Middle frontal gyrus (tissue), 1 donor: ENCODE data around the gene AGER.
"Not testable (repeated sequence)": the region's sequence is repeated elsewhere in the genome, so short reads cannot be mapped to it uniquely, and the experiment has no call there.

Experiments
- DNase-seq: peaks from one replicate; pipeline ENCODE4 v3.0.0-alpha.2; 2015; ENCODE audit warnings: low spot score; ENCODE audit errors: extremely low spot score

AGER gene

DNA sequence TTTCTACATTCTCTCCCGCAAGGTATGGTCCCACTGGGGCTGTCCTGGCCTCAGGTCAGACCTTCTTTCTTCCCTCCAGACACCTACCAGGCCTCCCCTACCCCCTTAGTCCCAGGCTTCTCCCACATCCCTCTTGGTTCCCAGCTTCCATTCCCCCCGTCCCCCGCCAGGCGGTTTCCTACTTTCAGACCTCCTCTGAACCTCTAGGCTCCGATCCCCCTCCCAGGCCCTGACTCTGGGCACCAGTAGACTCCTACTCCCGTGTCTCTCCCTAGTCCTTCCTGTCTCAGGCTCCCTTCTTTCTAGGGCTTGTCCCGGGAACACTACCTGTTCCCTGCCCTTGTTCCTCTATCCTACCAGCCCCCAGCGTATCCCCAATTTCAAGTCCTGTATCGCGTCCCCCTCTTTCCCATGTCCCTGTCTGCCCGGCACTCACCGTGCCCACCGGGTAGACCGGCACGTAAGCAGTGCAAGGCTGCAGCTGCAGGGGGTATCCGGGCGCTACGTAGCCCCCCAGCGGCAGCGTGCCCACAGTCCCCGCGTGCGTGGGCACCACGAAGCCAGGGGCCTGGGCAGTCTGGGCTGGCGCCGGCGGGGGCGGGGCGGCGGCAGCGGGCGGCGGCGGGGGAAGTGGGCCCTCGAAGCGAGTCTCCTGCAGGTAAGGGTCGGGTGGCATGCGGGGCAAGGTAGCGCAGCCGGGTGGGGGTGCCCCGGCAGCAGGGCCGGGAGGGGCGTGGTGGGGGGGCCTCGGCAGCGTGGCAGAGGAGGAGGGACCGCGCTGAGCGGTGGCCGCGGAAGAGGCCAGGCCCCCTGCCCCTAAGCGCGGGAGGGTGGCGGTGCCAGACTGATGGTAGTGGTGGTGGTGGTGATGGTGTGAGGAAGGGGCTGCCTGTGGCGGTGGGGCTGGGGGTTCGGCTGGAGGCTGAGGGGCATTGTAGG, 33.9 kb downstream of the AGER start:
- no peak for DNase-seq

DNA sequence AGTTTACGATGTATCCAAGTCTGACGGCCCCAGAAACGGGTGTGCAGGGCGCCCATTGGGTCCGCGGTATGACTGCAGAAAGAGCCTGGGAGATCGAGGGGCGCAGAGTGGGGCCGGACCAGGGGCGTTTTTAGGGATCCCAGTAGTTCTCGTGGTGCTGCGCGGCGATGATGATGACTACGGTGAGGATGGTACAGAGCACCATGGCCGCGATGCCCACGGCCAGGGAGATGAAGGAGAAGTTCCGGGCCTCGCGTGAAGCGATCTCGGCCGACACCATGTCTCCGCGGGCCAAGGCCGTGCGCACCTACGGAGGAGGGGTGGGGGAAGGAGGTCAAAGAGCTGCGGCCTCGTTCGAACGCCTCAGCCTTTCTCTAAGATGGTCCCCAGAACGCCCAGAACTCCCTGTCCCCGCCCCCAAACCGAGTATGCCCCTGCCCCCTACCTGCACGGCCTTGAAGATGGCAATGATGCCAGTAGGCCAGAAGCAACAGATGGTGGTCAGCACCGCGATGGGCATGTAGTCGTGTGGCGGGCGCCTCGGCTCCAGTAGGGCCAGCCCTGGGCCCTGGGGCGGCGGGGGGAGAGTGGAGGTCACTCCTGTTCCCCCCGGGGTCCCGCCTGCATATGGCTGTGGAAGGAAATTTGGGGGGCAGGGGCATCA, 34.8 kb downstream of the AGER start:
- DNase-seq, result no peak

DNA sequence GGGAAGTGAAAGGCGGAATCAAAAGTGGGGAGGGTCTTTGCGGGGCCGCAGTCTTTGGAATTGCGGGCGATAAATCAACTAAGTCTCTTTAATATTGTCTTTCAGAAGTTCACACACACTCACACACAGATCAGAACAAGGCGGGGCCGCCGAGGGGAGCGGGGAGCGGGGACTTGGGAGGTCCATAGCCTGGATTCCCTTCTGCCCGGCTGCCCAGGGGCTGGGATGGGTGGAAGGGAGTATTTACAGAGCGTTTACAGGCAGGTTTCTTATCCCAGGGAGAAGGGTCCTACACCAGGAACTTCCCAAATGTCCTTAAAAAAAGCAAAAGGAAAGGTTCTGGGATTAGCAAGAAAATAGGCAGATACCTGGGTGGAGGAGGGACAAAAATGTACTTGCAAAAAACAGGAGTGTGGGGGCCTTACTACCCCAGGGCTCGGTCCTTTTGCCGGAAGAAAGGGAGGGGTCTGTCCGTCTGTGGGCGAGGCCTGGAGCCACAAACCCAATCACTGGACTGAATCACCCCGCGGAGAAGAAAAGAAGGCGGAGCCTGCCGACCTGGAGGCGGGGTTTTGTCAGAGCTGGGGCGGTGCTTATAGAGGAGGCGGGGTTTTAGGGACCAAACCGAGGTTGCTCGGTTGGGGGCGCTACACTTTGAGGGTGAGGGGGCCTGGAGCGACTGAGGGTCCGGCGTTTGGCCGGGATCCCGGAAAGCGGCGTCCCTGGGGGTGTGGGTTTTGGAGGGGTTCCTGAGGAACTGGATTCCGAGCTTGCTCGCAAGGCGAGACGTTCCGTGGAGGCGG, 35.6 kb downstream of the AGER start:
- no peak for DNase-seq

DNA sequence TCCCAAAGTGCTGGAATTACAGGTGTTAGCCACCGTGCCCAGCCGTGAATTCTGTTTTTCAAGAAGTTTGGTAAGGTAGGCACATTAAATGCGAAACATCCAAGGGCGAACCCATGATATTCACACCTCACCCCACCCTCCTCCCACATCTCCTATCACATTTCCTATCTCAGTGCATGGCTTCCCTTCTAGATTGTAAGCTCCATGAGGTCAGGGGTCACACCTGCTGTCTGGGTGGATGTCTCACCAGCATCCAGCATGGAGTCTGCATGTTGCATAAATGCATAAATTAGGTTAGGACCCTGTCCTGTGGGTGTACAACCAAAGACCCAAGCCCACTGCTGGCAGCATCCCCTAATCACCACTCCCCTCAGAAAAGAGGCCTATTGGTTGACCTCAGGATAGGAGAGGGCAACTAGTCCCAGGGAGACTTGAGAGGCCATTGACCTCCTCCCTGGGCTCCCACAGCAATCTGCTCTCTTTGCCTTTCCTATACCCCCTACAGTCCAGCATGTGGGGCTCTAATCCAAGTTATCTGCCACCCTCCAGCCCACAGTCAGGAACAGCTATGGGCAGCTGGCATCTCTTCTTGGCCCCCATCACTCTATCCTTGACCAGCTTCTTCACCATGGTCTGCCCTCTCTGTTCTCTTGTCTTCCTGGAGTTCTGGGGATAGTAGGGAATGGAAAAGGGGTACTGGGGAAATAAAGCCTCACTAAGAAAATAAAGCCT, 36.5 kb downstream of the AGER start:
- no peak for DNase-seq

DNA sequence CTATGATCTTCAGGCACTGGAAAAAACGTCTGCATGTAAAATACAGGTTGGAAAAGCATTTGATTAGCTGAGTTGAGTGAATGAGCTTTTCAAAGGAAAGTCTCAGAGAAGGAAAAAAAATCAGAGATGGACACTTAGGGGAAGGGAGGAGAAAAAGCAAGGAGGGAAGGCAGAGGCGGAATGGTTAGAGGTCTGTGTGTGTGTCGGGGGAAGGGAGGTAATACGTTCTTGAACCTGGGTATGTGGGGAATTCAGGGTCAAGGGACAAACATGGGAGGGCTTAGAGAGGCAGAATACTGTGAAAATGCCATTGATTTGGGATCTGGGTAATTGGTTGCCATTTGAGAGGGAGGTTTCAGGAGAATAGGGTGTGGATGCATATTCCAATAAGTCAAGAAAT, 37.4 kb downstream of the AGER start:
- DNase-seq, result no peak

DNA sequence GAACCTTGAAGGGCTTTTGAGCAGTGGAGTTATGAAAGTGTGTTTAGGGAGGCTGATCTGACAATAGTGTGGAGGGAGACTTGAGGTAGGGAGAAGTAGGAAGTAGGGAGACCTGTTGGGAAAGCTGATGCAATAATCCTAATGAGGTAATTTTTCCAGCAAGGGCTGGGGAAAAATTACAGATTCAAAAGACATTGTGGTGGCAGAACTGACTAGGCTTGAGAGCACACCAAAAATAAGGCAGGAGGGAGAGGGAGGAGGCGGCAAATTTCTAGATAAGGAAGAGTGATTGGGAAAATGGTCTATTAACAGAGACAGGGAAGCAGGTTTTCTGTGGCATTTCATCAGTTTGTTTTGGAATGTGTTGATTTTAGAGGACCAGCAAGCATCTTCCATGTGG, 37.8 kb downstream of the AGER start:
- DNase-seq, result no peak

DNA sequence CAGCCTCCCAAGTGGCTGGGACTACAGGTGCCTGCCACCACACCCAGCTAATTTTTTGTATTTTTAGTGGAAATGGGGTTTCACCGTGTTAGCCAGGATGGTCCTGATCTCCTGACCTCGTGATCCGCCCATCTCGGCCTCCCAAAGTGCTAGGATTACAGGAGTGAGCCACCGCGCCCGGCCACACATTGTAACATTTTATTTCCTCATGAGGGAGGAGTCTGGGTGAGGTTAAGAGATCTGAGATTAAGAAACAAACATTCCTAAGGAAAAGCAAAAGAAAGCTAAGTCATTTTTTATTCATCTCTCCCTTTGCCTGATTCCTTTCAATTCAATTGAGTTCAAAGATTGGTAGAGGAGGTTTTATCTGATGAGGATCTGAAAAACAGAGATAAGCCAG, 39.8 kb downstream of the AGER start:
- DNase-seq, result not testable (repeated sequence)

DNA sequence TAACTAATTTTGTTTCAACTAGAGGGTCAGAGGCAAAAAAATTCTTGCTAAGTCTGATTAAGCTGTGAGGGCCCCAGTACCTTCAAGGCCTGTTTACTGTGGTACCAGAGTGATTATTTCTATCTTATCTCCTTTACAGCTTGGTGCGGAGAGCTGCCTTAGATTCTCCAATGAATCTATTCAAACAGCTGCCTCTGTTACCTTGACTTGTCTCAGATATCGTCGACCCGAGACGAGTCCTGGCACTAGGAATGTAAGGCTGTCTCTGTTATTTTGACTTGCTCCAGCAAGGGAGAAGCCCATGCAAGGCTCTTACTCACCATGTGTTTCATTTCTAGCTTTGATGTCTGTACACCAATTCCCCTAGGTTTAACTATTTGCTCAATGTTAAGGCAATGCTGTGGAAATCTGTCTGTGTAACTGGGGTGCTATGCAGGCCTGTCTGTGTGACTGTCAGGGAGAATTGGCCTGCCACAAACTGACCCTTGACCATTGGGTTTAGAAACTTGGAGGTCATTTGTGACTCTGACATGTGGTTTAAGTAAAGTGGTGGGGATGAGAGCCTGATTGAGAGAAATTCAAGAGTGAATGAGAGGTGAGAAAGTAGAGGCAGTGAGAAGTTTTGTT, 43.5 kb downstream of the AGER start:
- no peak for DNase-seq

DNA sequence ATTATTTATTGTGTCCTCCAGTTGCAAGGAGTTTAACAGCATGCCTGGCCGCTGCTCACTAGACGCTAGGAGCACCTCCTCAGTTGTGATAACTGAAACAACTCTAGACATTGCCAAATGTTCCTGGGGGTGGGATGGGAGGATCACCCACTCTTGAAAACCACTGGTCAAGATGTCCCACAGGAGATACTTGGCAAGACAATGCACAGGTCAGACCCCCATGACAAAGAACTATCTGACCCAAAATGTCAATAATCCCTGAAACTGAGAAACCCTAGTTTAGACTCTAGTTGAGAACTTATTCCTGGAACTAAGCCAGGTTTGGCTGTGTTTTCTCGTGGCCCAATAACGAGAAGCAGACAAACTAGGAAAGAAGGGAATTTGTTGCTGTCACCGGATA, 44.5 kb downstream of the AGER start:
- DNase-seq, result no peak

DNA sequence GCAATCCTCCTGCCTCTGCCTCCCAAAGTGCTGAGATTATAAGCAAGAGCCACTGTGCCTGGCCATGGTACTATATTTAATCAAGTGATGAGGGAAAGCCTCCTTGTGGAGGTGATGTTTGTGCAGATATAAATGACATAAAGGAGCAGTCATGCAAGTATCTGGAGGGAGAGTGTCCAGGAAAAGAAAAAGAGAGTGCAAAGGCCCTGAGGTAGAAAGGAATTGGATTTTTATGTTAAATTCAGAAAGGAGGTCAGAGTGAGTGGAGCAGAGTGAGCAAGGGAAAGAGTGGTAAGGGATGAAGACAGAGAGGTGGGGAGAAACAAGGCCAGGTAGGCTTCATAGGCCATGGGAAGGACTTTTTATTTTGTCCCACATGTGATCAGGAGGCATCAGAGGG, 46.6 kb downstream of the AGER start:
- no peak for DNase-seq

DNA sequence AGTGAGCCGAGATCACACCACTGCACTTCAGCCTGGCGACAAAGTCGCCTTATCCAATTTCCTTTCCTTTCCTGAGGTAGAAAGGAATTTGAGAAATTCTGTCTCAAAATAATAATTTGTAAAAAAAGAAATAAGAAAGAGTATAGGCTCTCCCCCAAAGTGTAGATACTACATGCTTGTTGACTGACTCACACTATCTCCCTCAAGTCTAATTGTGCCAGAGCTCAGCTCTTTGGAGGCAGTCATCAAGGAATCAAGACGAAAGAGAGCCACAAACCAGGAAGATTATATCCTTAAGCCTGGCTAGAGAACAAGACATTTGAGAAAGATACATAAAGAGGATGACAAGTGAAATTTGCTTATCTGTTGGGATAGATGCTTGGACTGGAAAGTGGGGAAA, 50.3 kb downstream of the AGER start:
- DNase-seq, result no peak

DNA sequence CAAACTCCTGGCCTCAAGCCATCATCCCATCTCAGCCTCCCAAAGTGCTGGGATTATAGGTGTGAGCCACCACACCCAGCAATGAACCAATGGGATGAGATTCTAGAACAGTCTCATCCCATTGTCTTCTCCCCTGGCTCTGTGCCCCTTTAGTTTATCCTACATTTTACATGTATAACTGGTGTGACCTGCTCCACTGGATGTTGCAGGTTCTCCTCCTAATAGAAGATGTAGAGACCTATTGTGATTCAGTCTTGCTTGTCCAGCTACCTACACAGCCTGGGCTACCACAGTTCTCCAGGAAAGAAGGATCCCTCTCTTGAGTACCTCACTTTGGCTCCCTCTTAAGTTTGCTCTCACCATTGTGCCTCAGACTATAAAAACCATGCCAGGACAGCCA, 51.9 kb downstream of the AGER start:
- no peak for DNase-seq

DNA sequence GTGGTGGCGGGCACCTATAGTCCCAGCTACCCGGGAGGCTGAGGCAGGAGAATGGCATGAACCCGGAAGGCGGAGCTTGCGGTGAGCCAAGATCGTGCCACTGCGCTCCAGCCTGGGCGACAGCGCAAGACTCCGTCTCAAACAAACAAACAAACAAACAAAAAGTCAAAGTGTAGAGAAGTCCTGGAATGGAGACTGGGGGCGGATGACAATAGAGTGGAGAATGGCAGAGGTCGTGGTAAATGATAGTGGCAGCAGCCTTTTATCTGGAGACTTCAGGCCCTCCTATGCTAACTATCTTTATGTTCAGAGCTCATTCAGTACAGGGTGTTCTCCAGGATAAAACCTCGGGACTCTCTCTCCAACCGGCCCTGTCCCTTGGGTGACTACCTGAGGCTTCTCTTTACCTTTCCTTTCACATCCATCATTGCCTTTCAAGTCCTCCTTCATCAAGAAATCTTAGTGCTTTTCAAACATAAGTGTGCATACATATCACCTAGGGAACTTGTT, 52.6 kb downstream of the AGER start:
- no peak for DNase-seq
